Osteoblast (primary cell): ENCODE results near the gene GSX1. TPM values are rescaled to one million over a fixed set of nuclear protein-coding genes. Genes with fewer than 3 reads are reported as not detected.

ENCODE experiments used
- DNase-seq: peaks from one replicate; pipeline ENCODE4 v3.0.0; 2011; ENCODE audit warnings: low spot score, mixed read lengths; ENCODE audit not compliant: insufficient read length; ENCODE audit errors: missing footprints
- H2AFZ ChIP-seq: 2 replicates; pipeline ENCODE4 v1.6.0; 2011; ENCODE audit warnings: mild to moderate bottlenecking, low read length
- H3K27ac ChIP-seq: 2 replicates; pipeline ENCODE4 v1.5.1; 2011; ENCODE audit warnings: mild to moderate bottlenecking, low read depth, low read length, moderate library complexity
- H3K27me3 ChIP-seq: 2 replicates; pipeline ENCODE4 v1.6.0; 2012; ENCODE audit warnings: mild to moderate bottlenecking, control low read depth, inconsistent platforms, low read length, moderate library complexity; ENCODE audit not compliant: insufficient read depth
- H3K36me3 ChIP-seq: 2 replicates; pipeline ENCODE4 v1.5.1; 2011; ENCODE audit warnings: mild to moderate bottlenecking, low read length, control low read depth, moderate library complexity; ENCODE audit not compliant: insufficient read depth
- H3K4me1 ChIP-seq: 2 replicates; pipeline ENCODE4 v1.5.1; 2011; ENCODE audit warnings: mild to moderate bottlenecking, low read length, control low read depth, moderate library complexity; ENCODE audit not compliant: insufficient read depth
- H3K4me2 ChIP-seq: 2 replicates; pipeline ENCODE4 v1.6.0; 2011; ENCODE audit warnings: mild to moderate bottlenecking, low read length; ENCODE audit not compliant: insufficient read depth
- H3K4me3 ChIP-seq: fragments of 200-600 bp; sonication (generic); 3 replicates; pipeline ENCODE4 v1.5.1; 2012; ENCODE audit warnings: mild to moderate bottlenecking, low read length, inconsistent platforms; ENCODE audit not compliant: insufficient read depth
- H3K79me2 ChIP-seq: 2 replicates; pipeline ENCODE4 v1.6.0; 2012; ENCODE audit warnings: mild to moderate bottlenecking, low read length, control low read depth, inconsistent platforms; ENCODE audit not compliant: insufficient read depth
- H3K9me3 ChIP-seq: 2 replicates; pipeline ENCODE4 v1.5.1; 2011; ENCODE audit warnings: low read depth, low read length, control low read depth
- H4K20me1 ChIP-seq: 2 replicates; pipeline ENCODE4 v1.6.0; 2012; ENCODE audit warnings: mild to moderate bottlenecking, low read length, control low read depth; ENCODE audit not compliant: insufficient read depth
- CTCF ChIP-seq: IDR thresholded peaks from 2 replicates; pipeline ENCODE4 v1.5.1; 2011; ENCODE audit warnings: mild to moderate bottlenecking, low read depth, low read length, moderate library complexity; ENCODE audit errors: extremely low read depth
- total RNA-seq: library from RNA; depleted of rRNA; stranded (reverse); fragments of >200 nt; gene quantifications from 2 replicates; pipeline ENCODE4 v1.2.3, GENCODE V29; 2012

GSX1 gene
- total RNA-seq, 1 donor = not detected

- H3K27me3 ChIP-seq = peaks cover 20% of the 10 kb centered on the region
Observed at GRCh38 chr13:27833206-27833605, 40.9 kb downstream of the GSX1 start.

DNA sequence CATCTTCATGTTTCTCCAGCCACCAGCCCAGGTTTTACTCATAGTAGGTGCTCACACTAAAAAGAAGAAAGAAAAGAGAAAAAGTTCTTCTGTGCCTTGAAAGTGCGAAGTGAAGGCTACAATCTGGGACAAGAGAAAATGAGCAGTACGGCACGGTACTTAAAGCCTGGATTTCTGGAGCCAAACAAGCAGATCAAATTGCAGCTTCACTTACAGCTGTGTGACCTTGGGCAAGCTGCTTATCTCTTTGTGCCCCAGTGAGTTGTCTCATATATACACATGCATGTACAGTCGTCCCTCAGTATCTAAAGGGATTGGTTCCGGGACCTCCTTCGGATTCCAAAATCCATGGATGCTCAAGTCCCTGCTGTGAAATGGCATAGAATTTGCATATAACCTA is 41.8 kb downstream of the GSX1 start:
- H3K4me3 ChIP-seq = no peak overlapping the region
- no peaks in the 10 kb centered on the region for H4K20me1 ChIP-seq
- H3K9me3 ChIP-seq = no peaks in the 10 kb centered on the region
- H3K36me3 ChIP-seq = no peaks in the 10 kb centered on the region
- H3K4me2 ChIP-seq = no peak overlapping the region
- no peak for DNase-seq
- H3K27me3 ChIP-seq = peaks cover 22% of the 10 kb centered on the region
- TF ChIP-seq CTCF = no peak
- no peak overlapping the region for H3K27ac ChIP-seq
- no peaks in the 10 kb centered on the region for H3K79me2 ChIP-seq
- no peaks in the 10 kb centered on the region for H3K4me1 ChIP-seq
- no peak overlapping the region for H2AFZ ChIP-seq

More at GRCh38 chr13:27833206-27833605, 40.9 kb downstream of the GSX1 start:
- no peak for DNase-seq
- Histone ChIP-seq H3K9me3 (no peaks in the 10 kb centered on the region), H3K27ac (no peak overlapping the region), H3K4me3 (no peak overlapping the region), H3K79me2 (no peaks in the 10 kb centered on the region), H2AFZ (no peak overlapping the region), H3K4me2 (no peak overlapping the region), H3K4me1 (no peaks in the 10 kb centered on the region), H3K36me3 (no peaks in the 10 kb centered on the region), H4K20me1 (no peaks in the 10 kb centered on the region)
- no peak for TF ChIP-seq CTCF

GRCh38 chr13:27835799-27836198 is 43.5 kb downstream of the GSX1 start:
- Histone ChIP-seq H2AFZ (no peak overlapping the region), H3K79me2 (no peaks in the 10 kb centered on the region), H3K27ac (no peak overlapping the region), H4K20me1 (no peaks in the 10 kb centered on the region), H3K4me1 (no peaks in the 10 kb centered on the region), H3K27me3 (peaks cover 17% of the 10 kb centered on the region), H3K4me2 (no peak overlapping the region), H3K36me3 (no peaks in the 10 kb centered on the region), H3K4me3 (no peak overlapping the region), H3K9me3 (no peaks in the 10 kb centered on the region)
- no peak for TF ChIP-seq CTCF
- DNase-seq = no peak

DNA sequence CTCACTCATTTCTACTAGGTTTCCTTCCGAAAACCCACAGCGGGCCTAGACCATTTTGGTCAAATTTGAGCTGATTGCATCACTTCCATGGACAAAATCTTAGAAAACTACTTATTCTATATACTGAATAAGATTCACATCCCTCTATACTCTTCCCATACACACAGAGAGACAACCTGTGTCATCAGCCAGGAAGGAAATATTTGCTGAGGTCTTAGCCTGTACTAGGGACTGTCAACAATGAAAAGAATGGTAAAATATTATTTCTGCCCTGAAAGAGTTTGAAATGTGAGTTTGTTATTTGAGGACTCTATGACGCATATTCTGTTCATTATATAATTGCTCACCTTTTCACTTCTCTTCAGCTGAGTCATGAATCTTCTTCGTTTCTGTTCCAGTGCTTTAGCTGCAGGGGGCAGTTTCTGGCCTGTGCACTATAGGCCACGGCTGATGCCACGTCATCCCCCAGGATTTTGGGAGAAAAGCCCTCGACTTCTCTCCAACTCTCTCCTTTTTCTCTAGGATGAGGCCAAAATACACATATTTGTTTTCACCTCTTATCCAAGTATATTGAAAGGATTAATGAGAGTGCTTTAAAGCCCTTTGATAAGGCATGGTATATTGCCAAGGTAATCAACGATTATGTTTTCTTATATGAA is 47.7 kb downstream of the GSX1 start:
- no peaks in the 10 kb centered on the region for H3K79me2 ChIP-seq
- H3K27ac ChIP-seq = no peak overlapping the region
- peaks cover 4% of the 10 kb centered on the region for H3K27me3 ChIP-seq
- H3K4me1 ChIP-seq = no peaks in the 10 kb centered on the region
- peak; percentile 56 for DNase-seq
- H3K4me2 ChIP-seq = no peak overlapping the region
- no peaks in the 10 kb centered on the region for H3K9me3 ChIP-seq
- no peaks in the 10 kb centered on the region for H4K20me1 ChIP-seq
- H3K36me3 ChIP-seq = no peaks in the 10 kb centered on the region
- H2AFZ ChIP-seq = no peak overlapping the region
- TF ChIP-seq CTCF = no peak
- H3K4me3 ChIP-seq = no peak overlapping the region
